Hair follicle dermal papilla cell (primary cell): ENCODE results near the gene RTBDN. TPM values are rescaled to one million over a fixed set of nuclear protein-coding genes. Genes with fewer than 3 reads are reported as not detected.

Source experiments
- small RNA-seq: library from RNA; depleted of rRNA; stranded (forward); fragments of <200 nt; gene quantifications from one replicate; pipeline ENCODE3, GENCODE V24; 2012
- total RNA-seq: library from RNA; depleted of rRNA; stranded (reverse); fragments of >200 nt; gene quantifications from 2 replicates; pipeline ENCODE4 v1.2.3, GENCODE V29; 2012

The RTBDN gene
- total RNA-seq: not detected in 2 replicates

GRCh38 chr19:12834566-12834943, at the start of gene RTBDN:
RTBDN (minus strand) TSS chr19:12834579; CDS start chr19:12829979, 4,600 bp downstream.

DNA sequence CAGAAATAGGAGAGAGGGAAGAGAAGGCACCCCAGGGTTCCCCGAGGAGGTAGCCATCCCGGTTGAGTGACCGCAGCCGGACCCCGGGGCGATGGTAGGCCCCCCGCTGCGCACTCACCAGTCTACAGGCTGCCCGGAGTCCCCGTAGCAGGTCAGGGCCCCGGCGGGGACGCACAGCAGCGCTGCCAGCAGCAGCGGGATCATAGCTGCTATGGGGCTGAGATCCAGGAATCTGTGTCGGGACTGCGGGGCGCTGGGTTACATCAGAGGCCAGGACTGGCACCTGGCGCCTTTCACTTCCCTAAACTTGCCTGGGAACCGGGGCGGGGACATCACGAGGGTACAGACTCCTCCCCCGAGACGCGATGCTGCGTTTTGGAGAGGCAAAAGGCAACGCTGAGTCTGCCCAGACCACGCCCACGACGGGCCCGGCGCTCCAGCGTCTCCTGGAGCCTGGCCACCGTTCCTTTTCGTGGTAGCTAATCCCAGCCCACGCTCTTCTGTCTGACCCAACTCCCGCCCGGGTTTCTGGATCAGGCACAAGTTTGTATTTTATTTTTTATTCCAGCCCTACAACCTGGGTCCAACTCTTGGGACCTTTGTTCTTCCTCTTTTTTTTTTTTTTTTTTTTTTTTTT, 46.9 kb upstream of the RTBDN start, which contains the start of gene DNASE2:
DNASE2 (minus strand) TSS at position 278 of the 637 bp plus-strand sequence; CDS start at position 204, 74 bp downstream.

GRCh38 chr19:12838182-12838885, 4.0 kb upstream of the RTBDN start, which contains the start of gene MAST1:
MAST1 (plus strand) TSS chr19:12838515; CDS start chr19:12838573, 58 bp downstream.

GRCh38 chr19:12806242-12807081, 27.9 kb downstream of the RTBDN start, which contains the start of gene RNASEH2A:
RNASEH2A (plus strand) TSS chr19:12806584; CDS start chr19:12806674, 90 bp downstream.

GRCh38 chr19:12801466-12802266, 32.7 kb downstream of the RTBDN start, which contains the start of the genes PRDX2 and THSD8:
PRDX2 (minus strand) TSS chr19:12801800; CDS start chr19:12801261, 539 bp downstream.
THSD8 (plus strand) TSS chr19:12802069; CDS start chr19:12802072, 3 bp downstream.

GRCh38 chr19:12791345-12792050, 42.9 kb downstream of the RTBDN start, which contains the start of gene JUNB:
JUNB (plus strand) TSS chr19:12791486; CDS start chr19:12791772, 286 bp downstream.

Small RNA genes lying within 50 kb of the gene (small RNA-seq; reads per million reads assigned to genes)
- gene MIR5684 (2.4 reads per million, percentile 53 among the genes with 10 or more reads in this experiment), gene MIR6794 (not detected)

Other genes with a start within 250 kb of the RTBDN start
- gene ZNF490, start 223.8 kb downstream of the RTBDN start, total RNA-seq: 5.8 and 6.5 TPM in 2 replicates
- 16.0 and 18.3 TPM in 2 replicates for gene ZNF791, start 223.7 kb downstream of the RTBDN start, total RNA-seq
- 48.8 and 55.5 TPM in 2 replicates for gene MAN2B1, start 167.8 kb downstream of the RTBDN start, total RNA-seq
- 6.7 and 8.4 TPM in 2 replicates for gene WDR83, start 167.8 kb downstream of the RTBDN start, total RNA-seq
- gene DHPS, start 152.7 kb downstream of the RTBDN start, total RNA-seq: 49.5 and 58.8 TPM in 2 replicates
- gene GNG14, start 146.6 kb downstream of the RTBDN start, total RNA-seq: not detected in 2 replicates
- gene FBXW9, start 137.9 kb downstream of the RTBDN start, total RNA-seq: 10.4 and 12.3 TPM in 2 replicates
- gene TNPO2, start 110.6 kb downstream of the RTBDN start, total RNA-seq: 51.8 and 60.7 TPM in 2 replicates
- 90.7 and 109 TPM in 2 replicates for gene TRIR, start 99.9 kb downstream of the RTBDN start, total RNA-seq
- 74.2 and 91.0 TPM in 2 replicates for gene GET3, start 97.1 kb downstream of the RTBDN start, total RNA-seq
- not detected in 2 replicates for gene BEST2, start 82.8 kb downstream of the RTBDN start, total RNA-seq
- gene HOOK2, start 59.0 kb downstream of the RTBDN start, total RNA-seq: 18.3 and 18.8 TPM in 2 replicates
- gene JUNB, start 43.1 kb downstream of the RTBDN start, total RNA-seq: 175 and 240 TPM in 2 replicates
- gene PRDX2, start 32.8 kb downstream of the RTBDN start, total RNA-seq: 140 TPM in 2 replicates
- gene THSD8, start 32.5 kb downstream of the RTBDN start, total RNA-seq: not detected in 2 replicates
- 3.7 and 6.2 TPM in 2 replicates for gene RNASEH2A, start 28.0 kb downstream of the RTBDN start, total RNA-seq
- gene MAST1, start 3.9 kb upstream of the RTBDN start, total RNA-seq: 0.16 and 0.36 TPM in 2 replicates
- gene DNASE2, start 46.9 kb upstream of the RTBDN start, total RNA-seq: 32.3 and 33.5 TPM in 2 replicates
- gene KLF1, start 52.6 kb upstream of the RTBDN start, total RNA-seq: not detected in 2 replicates
- 28.9 and 41.5 TPM in 2 replicates for gene GCDH, start 56.6 kb upstream of the RTBDN start, total RNA-seq
- gene SYCE2, start 84.7 kb upstream of the RTBDN start, total RNA-seq: 0.24 TPM in 1 of 2 replicates, not detected in the other
- 44.5 and 46.8 TPM in 2 replicates for gene FARSA, start 99.1 kb upstream of the RTBDN start, total RNA-seq
- 2,301 and 2,540 TPM in 2 replicates for gene CALR, start 104.0 kb upstream of the RTBDN start, total RNA-seq
- 94.6 and 95.3 TPM in 2 replicates for gene RAD23A, start 111.3 kb upstream of the RTBDN start, total RNA-seq
- 12.0 and 17.6 TPM in 2 replicates for gene GADD45GIP1, start 122.6 kb upstream of the RTBDN start, total RNA-seq
- 0.65 and 0.85 TPM in 2 replicates for gene DAND5, start 135.0 kb upstream of the RTBDN start, total RNA-seq
- 135 and 155 TPM in 2 replicates for gene NFIX, start 160.9 kb upstream of the RTBDN start, total RNA-seq